ENCODE data around the gene AP4E1.
"Not testable (repeated sequence)": the region's sequence is repeated elsewhere in the genome, so short reads cannot be mapped to it uniquely, and the experiment has no call there.

- TF ChIP-seq, protein P1, sequence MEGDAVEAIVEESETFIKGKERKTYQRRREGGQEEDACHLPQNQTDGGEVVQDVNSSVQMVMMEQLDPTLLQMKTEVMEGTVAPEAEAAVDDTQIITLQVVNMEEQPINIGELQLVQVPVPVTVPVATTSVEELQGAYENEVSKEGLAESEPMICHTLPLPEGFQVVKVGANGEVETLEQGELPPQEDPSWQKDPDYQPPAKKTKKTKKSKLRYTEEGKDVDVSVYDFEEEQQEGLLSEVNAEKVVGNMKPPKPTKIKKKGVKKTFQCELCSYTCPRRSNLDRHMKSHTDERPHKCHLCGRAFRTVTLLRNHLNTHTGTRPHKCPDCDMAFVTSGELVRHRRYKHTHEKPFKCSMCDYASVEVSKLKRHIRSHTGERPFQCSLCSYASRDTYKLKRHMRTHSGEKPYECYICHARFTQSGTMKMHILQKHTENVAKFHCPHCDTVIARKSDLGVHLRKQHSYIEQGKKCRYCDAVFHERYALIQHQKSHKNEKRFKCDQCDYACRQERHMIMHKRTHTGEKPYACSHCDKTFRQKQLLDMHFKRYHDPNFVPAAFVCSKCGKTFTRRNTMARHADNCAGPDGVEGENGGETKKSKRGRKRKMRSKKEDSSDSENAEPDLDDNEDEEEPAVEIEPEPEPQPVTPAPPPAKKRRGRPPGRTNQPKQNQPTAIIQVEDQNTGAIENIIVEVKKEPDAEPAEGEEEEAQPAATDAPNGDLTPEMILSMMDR (conservative IDR thresholded peaks at IDR 0.05; ENCODE audit: low read length), result not testable (repeated sequence)
- TF ChIP-seq EZH2phosphoT487 (IDR thresholded peaks at IDR 0.05; ENCODE audit: borderline replicate concordance), result not testable (repeated sequence)
Observed at GRCh38 chr15:50954837-50955236, 46.4 kb downstream of the AP4E1 start.
